B cell (primary cell): ENCODE measurements around the gene PGAP3.

ENCODE experiments used
- EZH2 ChIP-seq: IDR thresholded peaks from 2 replicates; pipeline ENCODE4 v1.6.1; 2012; ENCODE audit warnings: borderline replicate concordance, low read depth, mild to moderate bottlenecking, moderate library complexity, low read length; ENCODE audit not compliant: insufficient read depth, poor library complexity, severe bottlenecking
- TF ChIP-seq, protein P1 (sequence below): fragments of 200-600 bp; IDR thresholded peaks from one replicate; pipeline ENCODE4 v1.8.0; 2022; ENCODE audit warnings: antibody characterized with exemption, mild to moderate bottlenecking

- TF ChIP-seq, protein P1, sequence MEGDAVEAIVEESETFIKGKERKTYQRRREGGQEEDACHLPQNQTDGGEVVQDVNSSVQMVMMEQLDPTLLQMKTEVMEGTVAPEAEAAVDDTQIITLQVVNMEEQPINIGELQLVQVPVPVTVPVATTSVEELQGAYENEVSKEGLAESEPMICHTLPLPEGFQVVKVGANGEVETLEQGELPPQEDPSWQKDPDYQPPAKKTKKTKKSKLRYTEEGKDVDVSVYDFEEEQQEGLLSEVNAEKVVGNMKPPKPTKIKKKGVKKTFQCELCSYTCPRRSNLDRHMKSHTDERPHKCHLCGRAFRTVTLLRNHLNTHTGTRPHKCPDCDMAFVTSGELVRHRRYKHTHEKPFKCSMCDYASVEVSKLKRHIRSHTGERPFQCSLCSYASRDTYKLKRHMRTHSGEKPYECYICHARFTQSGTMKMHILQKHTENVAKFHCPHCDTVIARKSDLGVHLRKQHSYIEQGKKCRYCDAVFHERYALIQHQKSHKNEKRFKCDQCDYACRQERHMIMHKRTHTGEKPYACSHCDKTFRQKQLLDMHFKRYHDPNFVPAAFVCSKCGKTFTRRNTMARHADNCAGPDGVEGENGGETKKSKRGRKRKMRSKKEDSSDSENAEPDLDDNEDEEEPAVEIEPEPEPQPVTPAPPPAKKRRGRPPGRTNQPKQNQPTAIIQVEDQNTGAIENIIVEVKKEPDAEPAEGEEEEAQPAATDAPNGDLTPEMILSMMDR: no peak
- TF ChIP-seq EZH2: no peak
Observed at GRCh38 chr17:39648616-39649366, 39.1 kb downstream of the PGAP3 start.
